HepG2 (cell line): ENCODE data around the gene ZNF653. TPM values are rescaled to one million over a fixed set of nuclear protein-coding genes. Genes with fewer than 3 reads are reported as not detected.

Experiments used
- ADNP ChIP-seq: sonication (generic); formaldehyde crosslinking; IDR thresholded peaks from 2 replicates; pipeline ENCODE4 v1.4.0; 2020; ENCODE audit warnings: missing genetic modification reagents
- ARNTL ChIP-seq: sonication (generic); formaldehyde crosslinking; IDR thresholded peaks from 2 replicates; pipeline ENCODE4 v1.4.0; 2020; ENCODE audit warnings: mild to moderate bottlenecking, missing genetic modification reagents
- ATF7-NPFF ChIP-seq: sonication (generic); formaldehyde crosslinking; IDR thresholded peaks from 2 replicates; pipeline ENCODE4 v1.8.1; 2023; ENCODE audit warnings: mild to moderate bottlenecking, low read depth, missing genetic modification reagents, moderate library complexity
- GATA4 ChIP-seq: sonication (generic); IDR thresholded peaks from 2 replicates; pipeline ENCODE4 v1.6.1; 2016; ENCODE audit warnings: antibody characterized with exemption, low read depth, borderline replicate concordance
- HOXD1 ChIP-seq: sonication (generic); formaldehyde crosslinking; IDR thresholded peaks from 2 replicates; pipeline ENCODE4 v1.5.0; 2020; ENCODE audit warnings: missing genetic modification reagents
- IRX3 ChIP-seq: sonication (generic); formaldehyde crosslinking; IDR thresholded peaks from 2 replicates; pipeline ENCODE4 v1.8.1; 2023; ENCODE audit warnings: mild to moderate bottlenecking, low read depth, missing genetic modification reagents, borderline replicate concordance
- KDM5A ChIP-seq: fragments of 200-600 bp; sonication (generic); IDR thresholded peaks from 2 replicates; pipeline ENCODE4 v1.7.0; 2018; ENCODE audit warnings: antibody characterized with exemption, mild to moderate bottlenecking, low read length, borderline replicate concordance
- NAIF1 ChIP-seq: sonication (generic); formaldehyde crosslinking; IDR thresholded peaks from 2 replicates; pipeline ENCODE4 v1.5.0; 2020; ENCODE audit warnings: mild to moderate bottlenecking, missing genetic modification reagents, borderline replicate concordance
- NFKBIZ ChIP-seq: IDR thresholded peaks from 2 replicates; pipeline ENCODE4 v1.6.1; 2018; ENCODE audit warnings: missing genetic modification reagents, missing compliant biosample characterization
- POLR2AphosphoS5 ChIP-seq: IDR thresholded peaks from 2 replicates; pipeline ENCODE4 v1.6.1; 2012; ENCODE audit warnings: low read depth, low read length
- SP1 ChIP-seq, 2 experiments: fragments of 450-650 bp in 1 of 2; sonication (generic) in 1 of 2; formaldehyde crosslinking in 1 of 2; IDR thresholded peaks; 2 replicates each; pipeline versions ENCODE4 v1.4.0 to v1.6.1; 2016 to 2020; ENCODE audit warnings: missing genetic modification reagents in 1 of 2
- SRF ChIP-seq: IDR thresholded peaks from 2 replicates; pipeline ENCODE4 v1.6.1; 2011; ENCODE audit warnings: mild to moderate bottlenecking, low read depth, low read length, moderate library complexity
- SRSF4 ChIP-seq: fragments of 200-400 bp; formaldehyde crosslinking; IDR thresholded peaks from one replicate; pipeline ENCODE4 v1.6.1; 2018; ENCODE audit warnings: mild to moderate bottlenecking, low read depth, low read length, moderate library complexity; ENCODE audit not compliant: poor library complexity, severe bottlenecking
- TERF1 ChIP-seq: sonication (generic); formaldehyde crosslinking; IDR thresholded peaks from 2 replicates; pipeline ENCODE4 v1.8.0; 2022; ENCODE audit warnings: mild to moderate bottlenecking, missing genetic modification reagents, moderate library complexity
- THAP11 ChIP-seq: IDR thresholded peaks from 2 replicates; pipeline ENCODE4 v1.6.1; 2016; ENCODE audit warnings: missing biosample characterization, missing genetic modification reagents
- THYN1 ChIP-seq: sonication (generic); formaldehyde crosslinking; IDR thresholded peaks from 2 replicates; pipeline ENCODE4 v1.8.1; 2023; ENCODE audit warnings: low read depth, mild to moderate bottlenecking, moderate library complexity, missing genetic modification reagents, borderline replicate concordance
- ZBTB34 ChIP-seq: sonication (generic); formaldehyde crosslinking; IDR thresholded peaks from 2 replicates; pipeline ENCODE4 v1.8.0; 2022; ENCODE audit warnings: mild to moderate bottlenecking, missing genetic modification reagents
- ZKSCAN1 ChIP-seq: fragments of 150-350 bp; IDR thresholded peaks from 2 replicates; pipeline ENCODE4 v1.6.1; 2014; ENCODE audit warnings: low read length
- ZNF124 ChIP-seq: sonication (generic); formaldehyde crosslinking; IDR thresholded peaks from 2 replicates; pipeline ENCODE4 v1.4.0; 2020; ENCODE audit warnings: missing genetic modification reagents
- ZNF33A ChIP-seq: sonication (generic); formaldehyde crosslinking; IDR thresholded peaks from 2 replicates; pipeline ENCODE4 v1.5.1; 2020; ENCODE audit warnings: missing genetic modification reagents, mild to moderate bottlenecking, moderate library complexity, borderline replicate concordance
- ZNF451 ChIP-seq: sonication (generic); formaldehyde crosslinking; IDR thresholded peaks from 2 replicates; pipeline ENCODE4 v1.5.0; 2020; ENCODE audit warnings: mild to moderate bottlenecking, missing genetic modification reagents
- ZNF510 ChIP-seq: sonication (generic); formaldehyde crosslinking; IDR thresholded peaks from 2 replicates; pipeline ENCODE4 v1.4.0; 2020; ENCODE audit warnings: low read depth, mild to moderate bottlenecking, missing genetic modification reagents
- ZNF552 ChIP-seq: sonication (generic); formaldehyde crosslinking; IDR thresholded peaks from 2 replicates; pipeline ENCODE4 v1.9.0; 2022; ENCODE audit warnings: missing genetic modification reagents, mild to moderate bottlenecking, borderline replicate concordance
- ZNF576 ChIP-seq: sonication (generic); formaldehyde crosslinking; IDR thresholded peaks from 2 replicates; pipeline ENCODE4 v1.4.0; 2020; ENCODE audit warnings: mild to moderate bottlenecking, missing genetic modification reagents
- ZNF841 ChIP-seq: sonication (generic); formaldehyde crosslinking; IDR thresholded peaks from 2 replicates; pipeline ENCODE4 v1.8.1; 2023; ENCODE audit warnings: missing genetic modification reagents, borderline replicate concordance
- ZSCAN22 ChIP-seq: sonication (generic); formaldehyde crosslinking; IDR thresholded peaks from 2 replicates; pipeline ENCODE4 v1.4.0; 2020; ENCODE audit warnings: mild to moderate bottlenecking, missing genetic modification reagents
- polyA plus RNA-seq, 8 experiments: library from polyadenylated mRNA; depleted of rRNA in 3 of 8; stranded (reverse) in 7 of 8; unstranded in 1 of 8; fragments of >200 nt; fragmentation: Illumina TruSeq in 4 of 8; extraction: Trizol in 4 of 8; gene quantifications; 2 replicates each; pipeline versions ENCODE4 v1.2.1 to v1.2.3, GENCODE V29; 2011 to 2016; ENCODE audit warnings: low read depth in 4 of 8, missing spikeins in 1 of 8, mixed read lengths in 1 of 8; ENCODE audit not compliant: insufficient read depth in 1 of 8
- total RNA-seq, 5 experiments: library from RNA; depleted of rRNA; stranded (reverse); fragments of >200 nt; fragmentation: Illumina TruSeq; extraction: Trizol; gene quantifications; 2 replicates each; pipeline ENCODE4 v1.2.3, GENCODE V29; 2016; ENCODE audit warnings: low read depth in 1 of 5
- TF ChIP-seq, protein P1 (sequence below): fragments of 450-650 bp; IDR thresholded peaks from 2 replicates; pipeline ENCODE4 v1.6.1; 2016

Gene ZNF653
- total and polyA plus RNA-seq, 2 of the 13 experiments (the other 11 are each of a cell fraction or from before 2014, with no cell fraction given) = 4.7 to 7.1 TPM

DNA sequence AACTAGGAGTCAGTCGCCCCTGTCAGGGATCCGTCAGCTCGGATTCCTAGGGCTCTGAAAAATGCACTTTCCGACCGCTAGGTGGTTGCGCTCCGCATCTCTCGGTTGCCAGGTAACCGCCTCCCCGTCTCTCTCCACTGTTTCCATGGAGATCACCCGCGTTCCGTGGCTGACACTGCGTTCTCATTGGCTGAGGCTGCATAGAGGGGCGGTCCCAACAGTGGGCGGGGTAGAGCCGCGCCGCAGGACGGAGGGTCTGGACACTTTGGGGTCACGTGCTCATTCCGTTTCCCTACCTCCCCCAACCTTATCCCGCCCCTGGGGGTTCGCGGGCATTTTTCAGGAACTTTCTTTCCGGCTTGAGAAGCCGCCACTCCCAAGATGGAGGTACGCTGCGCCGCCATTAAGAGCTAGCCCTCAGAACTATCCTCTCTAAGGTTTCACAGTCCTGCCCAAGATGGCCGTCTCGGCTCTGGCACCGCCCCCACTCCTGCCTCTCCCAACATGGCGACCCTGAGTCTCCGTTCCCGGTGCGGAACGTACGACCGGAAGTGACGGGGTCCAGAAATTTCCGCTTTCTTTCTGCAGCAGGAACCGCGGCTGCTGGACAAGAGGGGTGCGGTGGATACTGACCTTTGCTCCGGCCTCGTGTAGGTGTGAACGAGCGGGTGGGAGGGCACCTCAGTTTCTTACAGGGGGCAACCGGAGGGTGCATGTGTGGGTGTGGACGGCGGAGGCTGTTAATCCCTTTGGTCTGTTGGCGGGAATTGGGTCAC is 70.4 kb downstream of the ZNF653 start, which contains the start of the genes ODAD3 and PRKCSH (continued):
- TF ChIP-seq NAIF1 (0 out of 2 replicates have a peak, but pooled peaks have one; percentile 15), ZNF552 (CRISPR knock-in tag) (no peak), ARNTL (0 out of 2 replicates have a peak, but pooled peaks have one; percentile 18), HOXD1 (CRISPR knock-in tag) (no peak; the same call in 1 of the 2 replicates), GATA4 (no peak; the same call in 1 of the 2 replicates), SRF (0 out of 2 replicates have a peak, but pooled peaks have one; percentile 4), ZNF33A (no peak), ZSCAN22 (CRISPR knock-in tag) (no peak), TERF1 (no peak), POLR2AphosphoS5 (peak; percentile 90), ZNF841 (CRISPR knock-in tag) (no peak), ZNF124 (CRISPR knock-in tag) (peak; percentile 41), THYN1 (CRISPR knock-in tag) (no peak), SRSF4 (no peak), SP1 (IDR thresholded peaks at IDR 0.05) (no peak), SP1 (CRISPR knock-in tag; IDR thresholded peaks at IDR 0.05) (peak; percentile 63), ADNP (CRISPR knock-in tag) (no peak), ZNF510 (no peak), ZBTB34 (CRISPR knock-in tag) (no peak), ZNF576 (CRISPR knock-in tag) (no peak), THAP11 (peak; percentile 94), ATF7-NPFF (CRISPR knock-in tag) (no peak), NFKBIZ (CRISPR knock-in tag) (no peak; the same call in 1 of the 2 replicates), IRX3 (CRISPR knock-in tag) (no peak), ZNF451 (CRISPR knock-in tag) (no peak), KDM5A (no peak; the same call in 1 of the 2 replicates), ZKSCAN1 (no peak)
- TF ChIP-seq, protein P1, sequence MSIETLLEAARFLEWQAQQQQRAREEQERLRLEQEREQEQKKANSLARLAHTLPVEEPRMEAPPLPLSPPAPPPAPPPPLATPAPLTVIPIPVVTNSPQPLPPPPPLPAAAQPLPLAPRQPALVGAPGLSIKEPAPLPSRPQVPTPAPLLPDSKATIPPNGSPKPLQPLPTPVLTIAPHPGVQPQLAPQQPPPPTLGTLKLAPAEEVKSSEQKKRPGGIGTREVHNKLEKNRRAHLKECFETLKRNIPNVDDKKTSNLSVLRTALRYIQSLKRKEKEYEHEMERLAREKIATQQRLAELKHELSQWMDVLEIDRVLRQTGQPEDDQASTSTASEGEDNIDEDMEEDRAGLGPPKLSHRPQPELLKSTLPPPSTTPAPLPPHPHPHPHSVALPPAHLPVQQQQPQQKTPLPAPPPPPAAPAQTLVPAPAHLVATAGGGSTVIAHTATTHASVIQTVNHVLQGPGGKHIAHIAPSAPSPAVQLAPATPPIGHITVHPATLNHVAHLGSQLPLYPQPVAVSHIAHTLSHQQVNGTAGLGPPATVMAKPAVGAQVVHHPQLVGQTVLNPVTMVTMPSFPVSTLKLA = peak; percentile 49
